CD4-positive, alpha-beta T cell treated with Interleukin-4 for 4 hours (primary cell): ENCODE data around the gene PRR5L.
A peak's percentile ranks its signal among the peaks of the same experiment; 100 is the strongest.

ENCODE experiments used
- DNase-seq: peaks from one replicate; pipeline ENCODE4 v3.0.0-alpha.2; 2020

Gene PRR5L

DNA sequence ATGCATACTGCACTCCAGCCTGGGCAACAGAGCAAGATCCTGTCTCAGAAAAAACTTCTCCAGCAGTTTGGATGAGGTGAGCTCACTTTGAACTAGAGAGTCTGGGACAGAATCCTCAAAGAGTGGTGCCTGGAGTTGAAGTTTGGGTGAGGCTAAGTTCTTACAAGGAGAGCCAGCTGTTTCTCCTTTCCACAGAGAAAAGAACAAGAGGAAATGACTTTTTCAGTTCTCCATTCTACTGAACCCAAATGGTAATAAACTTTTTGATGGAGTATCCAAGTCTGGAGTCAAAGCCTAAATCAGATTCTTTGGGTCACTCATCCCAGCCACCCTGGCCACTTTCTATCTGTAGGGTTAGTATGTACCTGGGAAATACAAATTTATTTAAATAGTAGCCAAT is 111.3 kb downstream of the PRR5L start:
- no peak for DNase-seq

DNA sequence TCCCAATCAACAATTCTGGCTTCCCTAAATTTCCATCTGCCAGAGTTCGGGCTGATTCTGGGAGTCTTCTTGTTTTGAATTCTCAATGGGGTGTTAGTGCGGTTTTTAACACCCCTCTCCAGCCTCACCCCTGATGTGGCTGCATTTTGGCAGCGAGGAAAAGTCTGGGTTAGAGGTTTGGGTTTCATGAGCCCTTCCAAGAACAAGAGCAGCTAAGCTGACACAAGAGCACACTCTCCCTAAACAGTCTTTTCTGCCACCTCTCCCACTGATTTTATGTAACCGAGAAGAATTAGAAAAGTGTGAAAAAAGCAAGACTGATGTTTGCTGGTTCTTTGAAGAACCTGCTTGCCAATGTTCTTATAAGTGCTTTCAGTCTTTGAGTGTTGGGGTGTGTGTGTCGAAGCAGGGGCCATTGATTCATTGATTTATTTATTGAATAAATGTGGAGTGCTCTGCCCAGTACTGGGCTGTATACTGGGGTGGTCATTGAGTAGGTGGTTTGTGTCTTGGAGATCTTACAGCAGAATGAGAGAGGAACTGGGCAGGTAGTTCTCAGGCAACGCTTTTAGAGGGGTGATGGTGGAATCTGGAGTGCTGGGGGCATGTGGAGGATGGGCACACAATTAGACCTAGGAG is 112.5 kb downstream of the PRR5L start:
- no peak for DNase-seq

DNA sequence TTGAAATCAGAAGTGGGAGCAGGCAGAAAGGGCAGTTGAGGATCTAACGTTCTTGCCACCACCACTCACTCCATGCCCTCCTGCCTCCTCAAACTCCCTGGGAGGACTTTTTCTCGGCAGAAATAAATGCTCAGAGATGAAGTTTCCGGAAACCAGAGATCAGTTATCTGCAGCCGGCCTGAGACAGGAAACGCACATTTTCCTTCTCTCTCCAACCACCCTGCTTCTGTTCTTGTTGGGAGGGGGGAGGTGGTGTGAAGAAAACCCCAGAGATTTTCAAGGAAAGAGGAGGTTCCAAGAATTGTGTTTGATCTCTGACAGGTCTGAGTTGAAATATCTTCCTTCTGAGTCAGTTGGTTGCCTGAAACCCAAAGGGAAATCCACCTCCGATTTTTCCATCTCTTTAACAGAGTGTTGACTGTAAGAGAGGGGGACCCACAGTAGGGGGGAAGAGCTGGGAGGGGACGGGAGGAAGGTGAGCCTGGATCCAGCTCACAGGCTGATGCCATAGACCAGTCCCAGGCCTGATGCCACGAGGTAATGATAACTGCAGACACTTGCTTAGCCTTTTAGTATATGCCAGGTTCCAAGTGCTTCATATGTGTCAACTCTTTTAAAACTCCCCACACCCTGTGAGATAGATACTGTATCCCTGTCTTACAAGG is 113.2 kb downstream of the PRR5L start:
- DNase-seq = peak; percentile 39

DNA sequence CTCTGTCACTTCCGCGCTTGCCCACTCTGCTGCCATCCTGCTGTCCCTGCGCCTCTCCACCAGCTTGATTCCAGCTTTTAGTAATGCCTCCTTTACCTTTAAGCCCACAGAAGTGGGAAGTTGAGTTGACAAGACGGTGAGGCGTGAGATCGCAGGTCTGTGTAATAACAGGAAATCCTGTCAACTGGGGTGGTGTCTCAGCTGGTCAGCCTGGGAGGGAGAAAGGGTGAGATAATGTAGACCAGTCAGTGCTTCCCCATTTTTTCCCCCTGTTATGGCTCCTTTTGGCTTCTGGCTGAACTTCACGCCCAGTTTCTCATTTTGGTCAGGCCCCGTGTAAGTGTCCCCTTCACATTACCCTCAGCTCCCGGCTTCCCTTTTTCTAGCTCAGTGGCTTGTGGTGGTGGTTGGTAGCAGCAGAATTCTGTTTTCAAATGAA is 115.1 kb downstream of the PRR5L start:
- DNase-seq = peak; percentile 48

DNA sequence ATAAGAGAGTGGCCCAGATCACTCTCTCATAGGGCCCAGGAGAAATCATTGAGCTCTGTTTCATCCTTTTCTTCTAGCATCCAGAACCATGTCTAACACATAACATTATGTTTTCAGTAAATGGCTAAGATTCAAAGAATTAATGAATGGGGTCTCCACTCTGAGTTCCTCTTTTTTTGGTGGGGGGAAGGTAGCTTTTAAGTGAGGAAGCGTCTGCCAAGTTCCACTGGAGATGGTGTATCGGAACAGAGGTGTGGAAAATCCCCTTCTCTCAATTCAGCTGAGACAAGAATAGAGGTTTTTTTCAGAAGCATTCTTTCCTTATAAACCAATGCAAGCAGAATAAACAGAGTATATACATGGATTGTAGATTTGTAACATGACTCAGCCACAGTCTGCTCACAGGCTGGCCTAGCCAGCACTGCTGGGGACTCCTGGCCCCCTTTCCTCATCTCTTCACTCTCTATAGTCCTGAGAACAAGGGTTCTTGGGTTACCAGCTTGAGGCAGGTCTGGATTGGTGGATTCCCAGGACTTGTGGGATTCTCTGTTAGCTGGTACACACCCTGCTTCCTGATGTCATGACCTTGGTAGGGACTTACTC is 116.8 kb downstream of the PRR5L start:
- DNase-seq = no peak

DNA sequence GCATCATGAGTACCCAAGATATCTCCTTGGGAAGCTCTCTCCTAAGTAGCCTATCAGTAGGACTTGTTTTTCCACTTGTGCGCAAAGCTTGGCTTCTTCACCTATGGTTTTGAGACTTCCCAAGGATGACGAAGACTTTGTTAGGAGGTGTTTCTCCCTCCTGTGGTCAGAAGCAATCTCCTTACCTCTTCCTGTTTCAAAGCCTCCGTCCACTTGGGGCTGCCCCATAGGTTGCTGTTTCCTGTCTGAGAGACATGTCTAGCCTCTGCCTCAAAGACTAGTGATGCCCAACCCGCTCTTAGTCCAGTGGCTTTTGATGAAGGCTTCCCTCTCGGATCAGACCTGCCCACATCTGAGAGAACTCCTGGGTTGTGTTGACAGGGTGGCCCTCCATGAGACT is 121.1 kb downstream of the PRR5L start:
- no peak for DNase-seq

DNA sequence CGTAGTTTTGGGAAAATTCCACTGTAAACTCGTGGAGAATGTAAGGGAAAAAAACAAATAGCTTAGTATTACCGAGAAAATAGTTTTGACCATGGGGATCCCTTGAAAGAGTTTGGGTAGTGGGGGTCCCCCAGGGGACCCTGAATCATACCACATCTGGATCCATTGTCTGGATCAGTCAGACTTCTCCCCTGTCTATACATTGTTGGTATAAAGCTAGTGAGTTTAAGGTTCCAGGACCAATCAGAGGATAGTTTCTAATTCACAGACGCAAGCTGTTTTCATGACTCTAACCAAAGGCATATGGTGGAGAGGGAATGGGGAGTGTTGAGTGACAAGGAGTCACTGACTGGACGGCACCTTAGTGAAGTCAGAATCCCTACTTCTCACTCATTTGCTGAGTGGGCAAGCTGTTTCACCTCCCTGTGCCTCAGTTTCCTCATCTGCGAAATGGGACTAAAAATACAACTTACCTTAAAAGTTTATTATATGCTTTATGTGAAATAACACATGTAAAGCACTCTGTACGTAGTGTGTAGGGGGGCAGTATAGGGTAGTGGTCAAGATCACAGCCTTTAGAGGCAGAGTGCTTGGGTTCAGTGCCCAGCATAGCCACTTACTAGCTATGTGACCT is 123.8 kb downstream of the PRR5L start:
- DNase-seq = no peak

DNA sequence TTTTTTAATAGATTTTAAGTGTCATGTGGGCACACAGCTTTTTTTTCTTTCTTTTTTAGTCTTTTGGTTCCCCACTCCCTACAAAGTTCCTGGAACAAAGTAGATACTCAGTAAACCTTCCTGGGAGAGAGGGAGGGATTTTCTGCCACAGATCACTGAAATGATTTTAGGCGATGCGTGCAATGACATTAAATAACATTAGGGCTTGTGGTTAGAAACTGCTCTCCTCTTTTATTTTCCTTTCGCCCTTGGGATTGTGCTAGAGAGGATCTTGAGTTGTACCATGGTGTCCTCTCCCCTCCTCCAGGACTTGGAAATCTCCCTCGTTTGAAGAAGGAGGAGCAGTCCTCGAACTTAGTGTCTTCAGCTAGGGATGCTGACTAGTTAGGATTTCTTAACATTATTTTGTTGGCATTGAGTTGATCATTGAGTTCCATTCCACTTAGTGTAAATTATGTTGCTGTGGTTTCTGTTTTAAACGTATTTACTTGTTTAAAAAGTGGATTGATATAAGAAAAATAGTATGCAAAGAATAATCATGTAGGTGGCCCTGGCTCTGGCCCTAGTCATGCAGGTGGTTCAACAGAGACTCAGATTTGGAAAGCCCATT is 125.6 kb downstream of the PRR5L start:
- DNase-seq = no peak

DNA sequence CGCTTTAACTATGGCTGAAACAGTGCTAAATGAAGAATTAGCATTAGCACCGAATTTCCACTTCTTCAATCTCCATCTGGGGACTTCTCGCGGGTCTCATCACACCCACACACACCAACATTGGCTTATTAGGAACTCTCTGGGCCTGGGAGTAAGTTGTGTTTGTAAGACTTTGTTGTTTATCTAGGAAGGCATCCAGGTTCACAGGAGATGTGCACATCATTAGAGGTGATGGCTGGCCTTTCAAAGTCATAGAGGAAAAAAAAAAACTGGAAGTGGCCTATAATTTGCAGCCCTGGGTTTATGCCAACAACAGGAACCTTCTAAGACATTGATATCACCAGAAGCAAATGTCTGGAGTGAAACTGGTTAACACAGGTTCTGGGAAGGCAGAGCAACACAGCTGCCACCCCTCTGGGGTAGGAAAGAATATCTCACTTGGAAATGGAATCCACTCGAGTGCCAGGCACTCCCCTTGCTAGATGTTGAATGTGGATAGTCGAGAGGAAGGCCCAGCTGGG is 129.5 kb downstream of the PRR5L start:
- no peak for DNase-seq

DNA sequence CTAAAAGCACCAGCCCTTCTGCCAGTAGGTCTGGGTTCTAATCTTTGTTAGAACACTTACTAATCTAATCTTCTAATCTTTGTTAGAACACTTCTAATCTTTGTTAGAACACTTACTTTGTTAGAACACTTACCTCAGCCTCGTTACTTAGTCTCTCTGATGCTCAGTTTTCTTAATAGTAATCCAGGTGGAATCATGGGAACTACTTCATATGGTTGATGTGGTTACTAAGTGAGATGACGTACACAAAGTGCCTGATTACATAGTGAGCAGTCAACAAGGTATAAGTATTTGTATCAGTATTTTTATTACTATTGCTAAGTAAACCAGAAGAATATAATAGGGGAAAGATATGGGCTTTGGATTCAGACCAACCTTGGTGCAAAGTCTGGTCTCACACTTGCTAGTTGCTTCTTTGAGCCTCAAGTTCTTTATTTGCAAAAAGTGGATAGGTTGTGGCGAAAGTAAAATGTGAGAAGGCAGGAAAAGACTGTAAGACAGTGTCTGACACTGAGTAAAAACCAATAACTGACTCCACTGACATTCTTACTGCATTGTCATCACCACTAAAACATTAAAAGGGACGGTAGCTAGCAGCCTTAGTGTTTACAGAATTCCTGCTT is 130.2 kb downstream of the PRR5L start:
- peak; percentile 34 for DNase-seq

DNA sequence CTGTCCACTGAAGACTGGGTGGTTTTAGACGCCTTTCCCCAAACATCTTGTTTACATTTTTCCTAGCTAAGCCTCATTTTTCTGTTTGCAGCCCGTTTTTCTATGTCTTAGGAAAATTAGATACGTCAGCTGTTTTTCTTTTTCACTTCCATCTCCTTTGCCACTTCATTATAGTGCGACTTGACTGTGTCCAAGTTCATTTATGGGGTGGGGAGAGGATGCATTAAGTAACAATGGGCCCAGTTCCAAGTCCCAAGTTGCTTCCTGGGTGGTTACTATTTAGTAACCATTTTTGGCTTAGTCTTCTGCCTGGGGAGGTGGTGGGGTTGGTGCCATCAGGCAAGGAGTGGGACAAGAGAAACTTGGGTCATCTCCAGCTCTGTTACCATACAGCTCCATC is 131.0 kb downstream of the PRR5L start:
- DNase-seq = no peak

DNA sequence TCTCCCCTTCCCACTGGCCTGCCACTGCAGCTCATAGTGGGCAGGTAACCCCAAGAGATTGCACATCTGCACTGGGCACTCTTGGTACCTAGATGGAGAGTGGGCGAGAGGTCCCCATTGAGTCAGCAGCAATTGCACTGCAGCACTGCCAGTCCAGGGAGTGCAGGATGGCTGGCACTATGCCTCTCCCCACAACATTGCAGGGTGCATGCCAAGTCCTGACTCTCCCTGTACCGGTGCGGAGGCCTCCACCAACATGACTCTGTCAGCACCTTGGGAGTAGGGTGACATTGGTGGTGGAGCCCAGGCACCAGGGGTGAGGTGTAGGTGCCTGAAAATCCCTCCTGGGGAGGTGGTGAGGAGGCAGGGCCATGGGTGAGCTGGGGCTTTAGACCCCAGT is 131.8 kb downstream of the PRR5L start:
- no peak for DNase-seq

DNA sequence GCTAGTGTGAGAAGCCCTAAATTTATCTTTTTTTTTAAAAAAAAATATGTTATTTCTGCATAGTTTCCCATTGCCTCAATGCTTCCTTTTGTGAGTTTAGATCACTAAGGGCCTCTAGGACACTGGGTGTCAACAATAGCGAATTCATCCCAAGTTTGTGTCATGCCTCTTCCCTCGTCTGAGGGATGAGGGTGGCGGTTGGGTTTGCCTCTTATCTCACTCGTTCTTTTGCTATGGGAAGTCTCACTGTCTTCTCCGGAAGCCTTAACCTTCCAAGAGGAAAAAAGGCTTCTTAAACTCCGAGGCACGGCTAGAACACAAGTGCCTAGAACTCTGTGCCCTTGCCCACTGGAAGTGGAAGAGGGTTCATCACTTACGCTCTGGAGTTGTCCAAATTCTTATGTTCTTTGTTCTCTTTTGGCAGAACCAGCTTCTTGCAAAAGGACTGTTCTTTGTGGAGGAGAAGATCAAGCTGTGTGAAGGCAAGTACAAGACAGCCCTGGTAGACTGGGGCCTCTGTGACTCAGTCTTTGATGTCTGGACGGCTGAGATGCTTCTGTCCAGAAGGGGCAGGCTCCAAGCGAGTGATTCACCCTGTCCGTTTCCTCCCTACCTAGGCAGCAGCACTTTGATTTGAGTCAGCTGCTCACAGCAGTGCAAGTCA is 135.5 kb downstream of the PRR5L start:
- peak; percentile 73 for DNase-seq

DNA sequence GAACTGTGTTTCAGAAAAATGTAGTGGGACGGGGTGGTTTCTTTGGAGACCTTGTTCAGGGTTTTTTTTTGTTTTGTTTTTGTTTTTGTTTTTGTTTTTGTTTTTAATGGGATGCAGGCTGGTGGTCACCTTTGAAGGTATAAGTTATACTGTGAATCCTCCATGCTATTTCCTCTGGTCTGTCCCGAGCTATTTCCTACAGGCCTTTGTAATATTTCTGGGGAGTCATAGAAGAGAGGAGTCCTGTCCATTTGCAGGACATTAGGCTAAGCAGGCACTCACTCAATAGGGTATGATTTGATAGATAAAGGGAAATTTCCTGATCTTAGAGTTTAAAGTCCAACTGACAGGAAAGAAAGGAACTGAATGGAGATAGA is 136.0 kb downstream of the PRR5L start:
- no peak for DNase-seq

DNA sequence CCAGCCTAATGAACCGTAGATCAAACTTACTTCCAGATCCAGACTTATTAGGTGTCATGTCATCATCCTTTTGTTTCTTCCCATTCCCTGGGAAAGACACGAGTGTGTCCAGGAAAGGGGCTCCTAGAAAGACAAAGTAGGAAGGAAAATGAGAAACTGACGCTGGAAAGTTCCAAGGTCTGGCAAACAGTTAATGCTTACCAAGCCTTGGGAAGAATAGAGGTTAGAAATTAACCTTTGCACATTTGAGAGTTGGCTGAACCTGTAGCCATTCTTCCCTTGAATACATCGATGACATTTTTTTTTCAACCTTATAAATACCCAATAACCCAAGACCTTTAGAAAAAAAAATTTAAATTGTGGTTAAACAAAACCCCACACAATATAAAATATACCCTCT is 136.7 kb downstream of the PRR5L start:
- no peak for DNase-seq

DNA sequence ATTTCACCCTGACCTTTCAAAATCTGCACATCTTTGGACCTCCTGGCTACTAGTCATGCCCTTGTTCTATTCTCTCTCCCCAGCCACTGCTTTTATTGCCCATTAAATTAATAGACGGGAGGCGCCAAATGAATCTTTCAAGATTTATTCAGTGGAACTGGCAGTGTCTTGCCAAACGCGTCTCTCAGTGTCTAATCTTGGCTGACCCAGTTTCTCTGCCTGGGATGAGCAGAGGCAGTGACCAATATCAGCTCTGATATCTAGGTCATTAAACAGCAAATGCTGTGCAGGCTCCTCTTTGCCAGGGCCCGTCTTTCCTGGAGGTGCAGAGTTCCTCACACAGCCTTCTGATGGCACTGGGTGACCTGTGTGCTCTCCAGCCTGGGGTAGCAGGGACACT is 140.0 kb downstream of the PRR5L start:
- DNase-seq = no peak

DNA sequence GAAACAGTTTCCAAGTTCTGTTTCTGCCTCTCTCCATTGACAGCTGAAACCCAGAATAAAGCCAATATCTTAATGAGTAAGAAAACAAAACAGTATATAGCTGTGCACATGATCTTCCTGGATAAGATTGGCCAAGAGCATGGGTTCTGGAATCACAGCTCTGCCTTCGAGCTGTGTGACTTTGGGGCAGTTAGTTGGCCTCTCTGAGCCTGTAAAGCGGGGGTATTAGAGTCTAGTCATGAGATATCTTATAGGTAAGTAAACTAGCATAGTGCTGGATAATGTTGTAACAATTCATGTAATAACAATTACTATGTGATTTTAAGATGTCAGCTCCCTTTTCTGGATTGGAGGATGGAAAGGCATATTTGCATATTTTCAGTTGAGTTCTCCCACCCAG is 140.5 kb downstream of the PRR5L start:
- no peak for DNase-seq

DNA sequence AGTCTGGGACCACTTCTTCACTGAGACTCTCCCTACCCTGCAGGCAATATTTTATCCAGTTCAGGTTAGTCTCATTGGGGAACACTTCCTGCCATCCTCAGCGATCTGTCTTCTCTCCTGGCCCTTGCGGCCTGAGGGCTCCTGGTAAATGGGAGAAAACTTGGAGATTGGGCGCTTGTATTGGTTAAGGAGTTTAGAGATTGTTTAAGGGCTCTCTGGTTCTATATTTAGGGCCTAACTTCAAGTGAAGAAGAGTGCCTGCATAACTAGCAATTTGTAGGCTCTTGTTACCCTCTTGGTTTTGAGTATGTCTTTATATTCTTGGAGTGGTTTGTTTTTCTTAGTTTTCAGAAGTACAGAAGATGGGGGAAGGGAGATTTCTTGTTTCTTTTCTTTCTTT is 141.3 kb downstream of the PRR5L start:
- DNase-seq = no peak

DNA sequence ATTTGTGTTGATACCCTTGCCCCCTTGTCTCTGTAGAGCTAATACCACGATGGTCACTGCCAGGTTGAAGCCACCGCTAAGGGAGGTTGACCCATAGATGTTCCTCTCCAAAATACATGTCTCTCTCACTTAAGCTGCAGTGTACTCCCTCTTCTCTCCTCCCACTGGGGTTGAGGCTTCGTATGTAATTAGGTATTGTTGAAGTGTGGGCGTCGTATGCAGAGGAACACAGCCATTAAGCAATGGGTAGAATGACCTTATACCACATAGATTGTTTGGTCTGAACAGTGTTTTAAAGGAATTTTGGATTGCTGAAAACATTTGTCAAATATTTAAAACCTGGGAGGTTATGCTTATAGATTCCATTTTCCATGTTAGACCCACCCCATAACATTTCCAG is 142.0 kb downstream of the PRR5L start:
- DNase-seq = no peak

DNA sequence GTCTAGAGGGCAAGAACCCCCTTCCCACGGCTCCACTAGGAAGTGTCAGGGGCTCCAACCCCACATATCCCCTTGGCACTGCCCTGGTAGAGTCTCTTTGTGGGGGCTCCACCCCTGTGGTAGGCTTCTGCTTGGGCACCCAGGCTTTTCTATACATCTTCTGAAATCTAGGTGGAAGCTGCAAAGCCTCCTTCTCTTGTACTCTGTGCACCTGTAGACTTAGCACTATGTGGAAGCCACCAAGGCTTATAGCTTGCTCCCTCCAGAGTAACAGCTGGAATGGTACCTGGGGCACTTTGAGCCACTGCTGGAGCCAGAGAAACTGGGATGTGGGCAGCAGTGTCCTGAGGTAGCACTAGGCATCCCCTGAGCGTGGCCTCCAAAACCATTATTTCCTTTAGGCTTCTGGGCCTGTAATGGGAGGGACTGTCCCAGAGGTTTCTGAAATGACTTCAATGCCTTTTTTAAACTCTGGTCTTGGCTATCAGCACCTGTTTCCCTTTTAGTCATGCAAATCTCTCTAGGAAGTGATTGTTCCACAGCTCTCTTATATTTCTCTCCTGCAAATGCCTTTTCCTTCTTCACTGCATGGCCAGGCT is 145.6 kb downstream of the PRR5L start:
- DNase-seq = no peak

DNA sequence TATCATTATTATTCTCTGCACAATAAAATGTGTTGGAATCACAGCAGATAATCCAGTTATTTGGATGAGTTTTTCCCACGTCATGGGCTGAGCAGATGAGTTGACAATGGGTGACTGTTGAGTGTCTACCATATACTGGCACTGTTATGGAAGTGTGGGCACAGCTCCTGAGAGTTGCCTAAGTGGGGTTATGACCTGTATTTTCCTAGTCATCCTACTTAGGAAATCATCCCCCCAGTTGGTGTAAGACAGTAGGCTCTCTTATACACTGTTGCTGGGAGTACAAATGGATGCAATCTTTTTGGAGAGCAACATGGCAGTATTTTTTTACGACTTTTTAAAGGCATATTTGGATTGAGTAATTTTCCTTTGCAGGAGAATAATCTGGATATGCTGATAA is 147.6 kb downstream of the PRR5L start:
- DNase-seq = no peak

DNA sequence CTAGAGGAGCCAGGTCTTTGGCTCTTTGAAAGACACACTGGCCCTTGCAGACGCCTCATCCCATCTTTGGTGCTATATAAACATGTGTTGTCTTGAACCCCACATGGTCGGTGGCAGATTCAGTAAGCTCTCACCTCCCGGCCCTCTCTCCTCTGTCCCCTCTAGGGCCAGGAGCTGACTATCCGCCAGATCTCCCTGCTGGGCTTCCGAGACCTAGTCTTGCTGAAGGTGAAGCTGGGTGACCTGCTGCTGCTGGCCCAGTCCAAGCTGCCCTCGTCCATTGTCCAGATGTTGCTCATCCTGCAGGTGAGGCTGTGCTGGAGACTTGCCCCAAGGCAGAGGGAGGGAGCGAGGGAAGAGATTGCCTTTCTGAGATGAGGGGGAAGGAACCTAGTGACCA is 150.0 kb downstream of the PRR5L start:
- no peak for DNase-seq
